ENCODE measurements around the gene KIF3C.
A peak's percentile ranks its signal among the peaks of the same experiment; 100 is the strongest.

KIF3C gene

GRCh38 chr2:25878361-25879132 is 103.8 kb downstream of the KIF3C start, which contains the start of gene ASXL2:
ASXL2 (minus strand) TSS chr2:25878487; CDS start chr2:25878222, 265 bp downstream.
- DNase-seq (ENCODE audit: low read depth in 2 of 2, low spot score in 1 of 2), result peak; percentile 86 to 93

- DNase-seq (ENCODE audit: low read depth in 2 of 2, low spot score in 1 of 2), result peak; percentile 13 to 22
These were observed 104.6 kb downstream of the KIF3C start for GRCh38 chr2:25877431-25878360.
